GM18526 (cell line): ENCODE data around the gene CPNE4.

Source experiments
- POLR2A ChIP-seq: IDR thresholded peaks from 3 replicates; pipeline ENCODE4 v1.6.1; 2011; ENCODE audit not compliant: insufficient read length; ENCODE audit errors: extremely low read depth

CPNE4 gene

GRCh38 chr3:131530843-131531242 is 504.0 kb downstream of the CPNE4 start:
- no peak for TF ChIP-seq POLR2A

GRCh38 chr3:131530388-131530787 is 504.4 kb downstream of the CPNE4 start:
- TF ChIP-seq POLR2A, result no peak

GRCh38 chr3:131526801-131527347 is 507.9 kb downstream of the CPNE4 start:
- TF ChIP-seq POLR2A, result no peak

- TF ChIP-seq POLR2A, result no peak
Measured at GRCh38 chr3:131518680-131519079, 516.1 kb downstream of the CPNE4 start.

GRCh38 chr3:131505421-131505820 is 529.4 kb downstream of the CPNE4 start:
- TF ChIP-seq POLR2A, result no peak

- no peak for TF ChIP-seq POLR2A
Measured at GRCh38 chr3:131503320-131503635, 531.5 kb downstream of the CPNE4 start.

- TF ChIP-seq POLR2A, result peak; percentile 75
Measured at GRCh38 chr3:131502530-131503319, 532.1 kb downstream of the CPNE4 start, which contains the start of gene MRPL3. TSS of gene MRPL3 (minus strand) at chr3:131502971. CDS start at chr3:131502821, 150 bp downstream.

GRCh38 chr3:131501949-131502348 is 532.9 kb downstream of the CPNE4 start:
- TF ChIP-seq POLR2A, result no peak

- TF ChIP-seq POLR2A, result no peak
Measured at GRCh38 chr3:131494706-131495105, 540.1 kb downstream of the CPNE4 start.

- no peak for TF ChIP-seq POLR2A
Measured at GRCh38 chr3:131491775-131492174, 543.0 kb downstream of the CPNE4 start.

GRCh38 chr3:131491084-131491483 is 543.7 kb downstream of the CPNE4 start:
- TF ChIP-seq POLR2A, result no peak

GRCh38 chr3:131485119-131485518 is 549.7 kb downstream of the CPNE4 start:
- no peak for TF ChIP-seq POLR2A

GRCh38 chr3:131484496-131485111 is 550.2 kb downstream of the CPNE4 start:
- no peak for TF ChIP-seq POLR2A
